Ishikawa (cell line): ENCODE measurements around the gene CTNNA3.

Source experiments
- EP300 ChIP-seq: IDR thresholded peaks from 2 replicates; pipeline ENCODE4 v1.6.1; 2012; ENCODE audit warnings: borderline replicate concordance
- REST ChIP-seq: IDR thresholded peaks from 2 replicates; pipeline ENCODE4 v1.6.1; 2012; ENCODE audit warnings: low read depth, mild to moderate bottlenecking

- TF ChIP-seq EP300 (no peak), REST (no peak)
Observed at GRCh38 chr10:67487199-67487598, 208.8 kb downstream of the CTNNA3 start.
